SK-N-SH (cell line): Measurements from ENCODE around the gene FRY. TPM values are rescaled to one million over a fixed set of nuclear protein-coding genes. Genes with fewer than 3 reads are reported as not detected.

Experiments
- CTCF ChIA-PET: fragments of 300-600, 350-600 bp; formaldehyde crosslinking; extraction: SDS; loops from one replicate; lab custom pipeline; 2021; lab: Yijun Ruan, JAX
- POLR2A ChIA-PET: fragments of 350-600 bp; sonication (Branson Sonifier 250); formaldehyde crosslinking; extraction: SDS; loops from one replicate; lab custom pipeline; 2020; ENCODE audit warnings: antibody characterized with exemption, inconsistent platforms; lab: Yijun Ruan, JAX
- DNase-seq: peaks from one replicate; pipeline ENCODE4 v3.0.0; 2012
- H2AFZ ChIP-seq: fragments of 200-600 bp; sonication (generic); 2 replicates; pipeline ENCODE4 v1.8.1; 2016; ENCODE audit warnings: antibody characterized with exemption, mild to moderate bottlenecking, low read depth
- H3F3A ChIP-seq: fragments of 200-600 bp; sonication (generic); replicated peaks from 2 replicates; pipeline ENCODE3; 2016; ENCODE audit warnings: antibody characterized with exemption, mild to moderate bottlenecking; ENCODE audit not compliant: insufficient read depth
- H3K27ac ChIP-seq, 2 experiments: fragments of 200-500 bp in 1 of 2; fragments of 200-600 bp in 1 of 2; sonication (Bioruptor generic) in 1 of 2; sonication (generic), shearing (Covaris generic) in 1 of 2; 2 replicates each; pipeline versions ENCODE4 v1.5.1 to v1.6.1; 2014 to 2016; ENCODE audit warnings: low read depth in 2 of 2, inconsistent platforms in 1 of 2, low read length in 1 of 2, mild to moderate bottlenecking in 1 of 2, mixed read lengths in 1 of 2
- H3K27me3 ChIP-seq: fragments of 200-600 bp; sonication (generic), shearing (Covaris generic); 2 replicates; pipeline ENCODE4 v1.6.1; 2016; ENCODE audit warnings: mixed run types; ENCODE audit not compliant: insufficient read depth
- H3K36me3 ChIP-seq, 2 experiments: fragments of 200-500 bp in 1 of 2; fragments of 200-600 bp in 1 of 2; sonication (Bioruptor generic) in 1 of 2; sonication (generic) in 1 of 2; replicated peaks in 1 of 2; 2 replicates each; pipeline versions ENCODE3 to v1.5.1; 2014 to 2016; ENCODE audit warnings: low read length in 1 of 2, mild to moderate bottlenecking in 1 of 2; ENCODE audit not compliant: insufficient read depth in 2 of 2, control insufficient read depth in 1 of 2
- H3K4me1 ChIP-seq, 2 experiments: fragments of 200-500 bp in 1 of 2; fragments of 200-600 bp in 1 of 2; sonication (Bioruptor generic) in 1 of 2; sonication (generic), shearing (Covaris generic) in 1 of 2; 2 replicates each; pipeline versions ENCODE4 v1.5.1 to v1.6.1; 2014 to 2016; ENCODE audit warnings: low read depth in 1 of 2, low read length in 1 of 2, mixed run types in 1 of 2; ENCODE audit not compliant: insufficient read depth in 2 of 2, control insufficient read depth in 1 of 2
- H3K4me2 ChIP-seq: fragments of 200-600 bp; sonication (generic), shearing (Covaris generic); 2 replicates; pipeline ENCODE4 v1.6.1; 2017; ENCODE audit warnings: mixed run types
- H3K4me3 ChIP-seq, 2 experiments: fragments of 200-500 bp in 1 of 2; fragments of 200-600 bp in 1 of 2; sonication (Bioruptor generic) in 1 of 2; sonication (generic), shearing (Covaris generic) in 1 of 2; 2 replicates each; pipeline versions ENCODE4 v1.5.1 to v1.8.1; 2014 to 2016; ENCODE audit warnings: low read depth in 2 of 2, inconsistent platforms in 1 of 2, low read length in 1 of 2, mild to moderate bottlenecking in 1 of 2, mixed read lengths in 1 of 2, moderate library complexity in 1 of 2
- H3K79me2 ChIP-seq: fragments of 200-600 bp; sonication (generic); 2 replicates; pipeline ENCODE4 v1.8.1; 2017; ENCODE audit warnings: mild to moderate bottlenecking; ENCODE audit not compliant: insufficient read depth
- H3K9ac ChIP-seq: fragments of 200-600 bp; sonication (generic); 2 replicates; pipeline ENCODE4 v1.6.1; 2017; ENCODE audit warnings: mixed run types
- H3K9me2 ChIP-seq: fragments of 200-600 bp; sonication (generic); 2 replicates; pipeline ENCODE4 v1.6.1; 2017; ENCODE audit warnings: mixed run types
- H3K9me3 ChIP-seq: fragments of 200-600 bp; sonication (generic); 2 replicates; pipeline ENCODE4 v1.6.1; 2017; ENCODE audit warnings: mixed run types, mild to moderate bottlenecking, moderate library complexity
- H4K20me1 ChIP-seq: fragments of 200-600 bp; sonication (generic); 2 replicates; pipeline ENCODE4 v1.6.1; 2017; ENCODE audit warnings: mild to moderate bottlenecking, mixed run types; ENCODE audit not compliant: insufficient read depth
- CHD2 ChIP-seq: fragments of 150-350 bp; IDR thresholded peaks from 2 replicates; pipeline ENCODE4 v1.6.1; 2018; ENCODE audit warnings: low read length; ENCODE audit not compliant: partially characterized antibody
- CTCF ChIP-seq: fragments of 200-600 bp; sonication (generic); IDR thresholded peaks from 2 replicates; pipeline ENCODE4 v1.6.1; 2017; ENCODE audit warnings: antibody characterized with exemption, mild to moderate bottlenecking, moderate library complexity
- GATA2 ChIP-seq: sonication (generic); formaldehyde crosslinking; IDR thresholded peaks from 2 replicates; pipeline ENCODE4 v1.5.0; 2020; ENCODE audit warnings: mild to moderate bottlenecking, missing genetic modification reagents
- IRF3 ChIP-seq: fragments of 150-350 bp; IDR thresholded peaks from 2 replicates; pipeline ENCODE4 v1.6.1; 2016; ENCODE audit warnings: mild to moderate bottlenecking, low read depth, low read length
- PBX3 ChIP-seq: IDR thresholded peaks from 2 replicates; pipeline ENCODE4; 2012
- RAD21 ChIP-seq: IDR thresholded peaks from 2 replicates; pipeline ENCODE4 v1.6.1; 2012; ENCODE audit warnings: mild to moderate bottlenecking, low read length
- SIN3A ChIP-seq: IDR thresholded peaks from 2 replicates; pipeline ENCODE4 v1.6.1; 2012; ENCODE audit warnings: low read depth, mild to moderate bottlenecking, low read length, moderate library complexity, borderline replicate concordance
- USF1 ChIP-seq: IDR thresholded peaks from 2 replicates; pipeline ENCODE4 v1.4.0; 2012; ENCODE audit warnings: low read depth, borderline replicate concordance
- USF2 ChIP-seq: fragments of 150-350 bp; IDR thresholded peaks from 2 replicates; pipeline ENCODE4 v1.6.1; 2017; ENCODE audit warnings: antibody characterized with exemption, low read length, low read depth, borderline replicate concordance
- YY1 ChIP-seq: IDR thresholded peaks from 2 replicates; pipeline ENCODE4 v1.4.0; 2012; ENCODE audit warnings: low read depth, mild to moderate bottlenecking
- ZBTB33 ChIP-seq: IDR thresholded peaks from 2 replicates; pipeline ENCODE4 v1.4.0; 2012; ENCODE audit warnings: low read depth, borderline replicate concordance
- WGBS: methylation state at CpG from one replicate; pipeline ENCODE4 v1.1.6; 2017; ENCODE audit warnings: low lambda C conversion rate; 5-methylcytosine and 5-hydroxymethylcytosine counted together
- polyA plus RNA-seq, 3 experiments: library from polyadenylated mRNA; depleted of rRNA; stranded (reverse); fragments of >200 nt; gene quantifications; 2 replicates each; pipeline ENCODE4 v1.2.3, GENCODE V29; 2012

FRY gene
- polyA plus RNA-seq, 1 of the 3 experiments (the other 2 are of a cell fraction): 1.4 TPM

- no peaks in the 10 kb centered on the region for H3K9me2 ChIP-seq
- peaks cover 0 to 7% of the 10 kb centered on the region in 2 experiments; a peak in 2 of 4 replicates for H3K4me1 ChIP-seq
- no peak overlapping the region for H3K4me2 ChIP-seq
- no peaks in the 10 kb centered on the region for H4K20me1 ChIP-seq
- POLR2A ChIA-PET: no interaction called here
- no peaks in the 10 kb centered on the region for H3K36me3 ChIP-seq
- TF ChIP-seq GATA2: no peak
- TF ChIP-seq YY1: no peak
- no peak for TF ChIP-seq RAD21
- TF ChIP-seq CHD2: no peak
- no peak for TF ChIP-seq USF2
- TF ChIP-seq ZBTB33: no peak
- TF ChIP-seq USF1: no peak
- TF ChIP-seq PBX3: no peak
- no peak for TF ChIP-seq SIN3A
- no peak for TF ChIP-seq CTCF
- no peak for TF ChIP-seq IRF3
- H2AFZ ChIP-seq: no peak overlapping the region
- H3K4me3 ChIP-seq: no peak overlapping the region
- 85% methylated on average over 2 of the region's 2 CpGs for WGBS
- no peak overlapping the region for H3K27ac ChIP-seq
- H3K9ac ChIP-seq: no peak overlapping the region
- H3K9me3 ChIP-seq: no peaks in the 10 kb centered on the region
- no peaks in the 10 kb centered on the region for H3K27me3 ChIP-seq
- CTCF ChIA-PET: interaction anchor here (1.3 kb wide), 1 partner anchor 8 kb away, joined by 3 read pairs; no protein-coding TSS in a partner anchor
- DNase-seq: no peak
- H3F3A ChIP-seq: no peaks in the 10 kb centered on the region
- H3K79me2 ChIP-seq: no peaks in the 10 kb centered on the region
Measured at GRCh38 chr13:32059511-32059984, 28.0 kb downstream of the FRY start.
